Mucosa of descending colon (tissue), 3 donors: ENCODE measurements around the gene KRTAP9-8. TPM values are rescaled to one million over a fixed set of nuclear protein-coding genes. Genes with fewer than 3 reads are reported as not detected.
"Not testable (repeated sequence)": the region's sequence is repeated elsewhere in the genome, so short reads cannot be mapped to it uniquely, and the experiment has no call there.

Experiments
- ATAC-seq: fragments of 200-7000 bp; cut with Tn5 transposase; one replicate; pipeline ENCODE4 v1.9.1; 2020; ENCODE audit warnings: mild to moderate bottlenecking, moderate library complexity
- DNase-seq, 3 donors: peaks; one replicate each; pipeline ENCODE4 v3.0.0-alpha.2; 2020
- H3K36me3 ChIP-seq: fragments of 200-600 bp; one replicate; pipeline ENCODE4 v1.8.0; 2021; ENCODE audit warnings: low read depth, mild to moderate bottlenecking
- H3K4me1 ChIP-seq: fragments of 200-600 bp; one replicate; pipeline ENCODE4 v1.8.0; 2021; ENCODE audit warnings: low read depth, mild to moderate bottlenecking
- H3K4me3 ChIP-seq: fragments of 200-600 bp; one replicate; pipeline ENCODE4 v1.8.0; 2021; ENCODE audit warnings: mild to moderate bottlenecking
- H3K9me3 ChIP-seq: fragments of 200-600 bp; one replicate; pipeline ENCODE4 v1.8.0; 2021; ENCODE audit warnings: mild to moderate bottlenecking
- CTCF ChIP-seq: fragments of 200-600 bp; IDR thresholded peaks from one replicate; pipeline ENCODE4 v1.8.0; 2022; ENCODE audit warnings: antibody characterized with exemption, mild to moderate bottlenecking
- intact Hi-C, 2 donors: fragments of 100-400 bp; cut with DNase I in 1 of 2; cut with micrococcal nuclease in 1 of 2; formaldehyde crosslinking; loops; one replicate each; pipeline versions ENCODE4 v1.11.0 to v1.11.1; 2022; cut with DNase I, micrococcal nuclease
- total RNA-seq, 3 donors: library from RNA; stranded (reverse); fragmentation: NEBNext Ultra II Directional in 2 of 3; extraction: Animal tissue kit (Norgen Biotek cat#: 25700) in 2 of 3; gene quantifications; one replicate each; pipeline versions ENCODE4 v1.2.1 to v1.2.4, GENCODE V29; 2021 to 2023
- donor health status: DM: no; HTN: no; CAD: no; lungs with moderate emphysema.
- donor health status: DM: no; HTN: no; CAD: no.
- donor health status: DM: no; HTN: yes; CAD: no.

KRTAP9-8 gene
- total RNA-seq, 3 donors from 2014 or later: not detected

GRCh38 chr17:41271858-41272257, 34.1 kb downstream of the KRTAP9-8 start:
- no peak for ATAC-seq

GRCh38 chr17:41275648-41276190, 37.9 kb downstream of the KRTAP9-8 start, which contains the start of gene KRTAP9-7:
Gene KRTAP9-7, plus strand, starts transcription at chr17:41275698. Its CDS starts 0 bp downstream, at chr17:41275698.
- intact Hi-C loops, H3K36me3 ChIP-seq, H3K4me1 ChIP-seq, ATAC-seq, H3K9me3 ChIP-seq, H3K4me3 ChIP-seq, DNase-seq: not testable (repeated sequence)

More at GRCh38 chr17:41271858-41272257, 34.1 kb downstream of the KRTAP9-8 start:
- intact Hi-C loops: no loop called here
- DNase-seq: no peak
- H3K9me3 ChIP-seq: no peaks in the 10 kb centered on the region
- H3K36me3 ChIP-seq: no peaks in the 10 kb centered on the region
- no peak for TF ChIP-seq CTCF
- no peaks in the 10 kb centered on the region for H3K4me1 ChIP-seq
- H3K4me3 ChIP-seq: no peak overlapping the region

GRCh38 chr17:41278176-41278955, 40.6 kb downstream of the KRTAP9-8 start:
- Histone ChIP-seq H3K4me3 (no peak overlapping the region), H3K4me1 (no peaks in the 10 kb centered on the region), H3K9me3 (no peaks in the 10 kb centered on the region), H3K36me3 (no peaks in the 10 kb centered on the region)
- DNase-seq: no peak
- ATAC-seq: no peak
- intact Hi-C loops: no loop called here
- TF ChIP-seq CTCF: no peak

- no peak for ATAC-seq
These were observed 46.2 kb downstream of the KRTAP9-8 start for GRCh38 chr17:41284043-41284442.

GRCh38 chr17:41284546-41284945, 46.7 kb downstream of the KRTAP9-8 start:
- DNase-seq (no peak), ATAC-seq (no peak)
- no peak for TF ChIP-seq CTCF
- Histone ChIP-seq H3K4me3 (no peak overlapping the region), H3K9me3 (no peaks in the 10 kb centered on the region), H3K36me3 (no peaks in the 10 kb centered on the region), H3K4me1 (no peaks in the 10 kb centered on the region)
- intact Hi-C loops: no loop called here

More at GRCh38 chr17:41284043-41284442, 46.2 kb downstream of the KRTAP9-8 start:
- Histone ChIP-seq H3K36me3 (no peaks in the 10 kb centered on the region), H3K4me1 (no peaks in the 10 kb centered on the region), H3K9me3 (no peaks in the 10 kb centered on the region), H3K4me3 (no peak overlapping the region)
- no peak for TF ChIP-seq CTCF
- intact Hi-C loops: no loop called here
- no peak for DNase-seq

GRCh38 chr17:41287050-41287449, 49.3 kb downstream of the KRTAP9-8 start:
- intact Hi-C loops: no loop called here
- no peaks in the 10 kb centered on the region for H3K36me3 ChIP-seq
- ATAC-seq: no peak
- no peak overlapping the region for H3K4me3 ChIP-seq
- H3K4me1 ChIP-seq: no peaks in the 10 kb centered on the region
- no peak for DNase-seq
- TF ChIP-seq CTCF: no peak
- H3K9me3 ChIP-seq: no peaks in the 10 kb centered on the region
